Osteoblast (primary cell): ENCODE results near the gene SLC44A4. TPM values are rescaled to one million over a fixed set of nuclear protein-coding genes. Genes with fewer than 3 reads are reported as not detected.

ENCODE experiments used
- DNase-seq: peaks from one replicate; pipeline ENCODE4 v3.0.0; 2011; ENCODE audit warnings: low spot score, mixed read lengths; ENCODE audit not compliant: insufficient read length; ENCODE audit errors: missing footprints
- H2AFZ ChIP-seq: 2 replicates; pipeline ENCODE4 v1.6.0; 2011; ENCODE audit warnings: mild to moderate bottlenecking, low read length
- H3K27ac ChIP-seq: 2 replicates; pipeline ENCODE4 v1.5.1; 2011; ENCODE audit warnings: mild to moderate bottlenecking, low read depth, low read length, moderate library complexity
- H3K27me3 ChIP-seq: 2 replicates; pipeline ENCODE4 v1.6.0; 2012; ENCODE audit warnings: mild to moderate bottlenecking, control low read depth, inconsistent platforms, low read length, moderate library complexity; ENCODE audit not compliant: insufficient read depth
- H3K36me3 ChIP-seq: 2 replicates; pipeline ENCODE4 v1.5.1; 2011; ENCODE audit warnings: mild to moderate bottlenecking, low read length, control low read depth, moderate library complexity; ENCODE audit not compliant: insufficient read depth
- H3K4me1 ChIP-seq: 2 replicates; pipeline ENCODE4 v1.5.1; 2011; ENCODE audit warnings: mild to moderate bottlenecking, low read length, control low read depth, moderate library complexity; ENCODE audit not compliant: insufficient read depth
- H3K4me2 ChIP-seq: 2 replicates; pipeline ENCODE4 v1.6.0; 2011; ENCODE audit warnings: mild to moderate bottlenecking, low read length; ENCODE audit not compliant: insufficient read depth
- H3K4me3 ChIP-seq: fragments of 200-600 bp; sonication (generic); 3 replicates; pipeline ENCODE4 v1.5.1; 2012; ENCODE audit warnings: mild to moderate bottlenecking, low read length, inconsistent platforms; ENCODE audit not compliant: insufficient read depth
- H3K79me2 ChIP-seq: 2 replicates; pipeline ENCODE4 v1.6.0; 2012; ENCODE audit warnings: mild to moderate bottlenecking, low read length, control low read depth, inconsistent platforms; ENCODE audit not compliant: insufficient read depth
- H3K9me3 ChIP-seq: 2 replicates; pipeline ENCODE4 v1.5.1; 2011; ENCODE audit warnings: low read depth, low read length, control low read depth
- H4K20me1 ChIP-seq: 2 replicates; pipeline ENCODE4 v1.6.0; 2012; ENCODE audit warnings: mild to moderate bottlenecking, low read length, control low read depth; ENCODE audit not compliant: insufficient read depth
- CTCF ChIP-seq: IDR thresholded peaks from 2 replicates; pipeline ENCODE4 v1.5.1; 2011; ENCODE audit warnings: mild to moderate bottlenecking, low read depth, low read length, moderate library complexity; ENCODE audit errors: extremely low read depth
- total RNA-seq: library from RNA; depleted of rRNA; stranded (reverse); fragments of >200 nt; gene quantifications from 2 replicates; pipeline ENCODE4 v1.2.3, GENCODE V29; 2012

The SLC44A4 gene
- total RNA-seq: not detected in 2 replicates

GRCh38 chr6:31878726-31879125 is at the start of gene SLC44A4:
Gene SLC44A4 (minus strand): TSS chr6:31878997. CDS start chr6:31878980, 17 bp downstream.
- no peak for TF ChIP-seq CTCF

GRCh38 chr6:31928672-31928939 is 49.8 kb upstream of the SLC44A4 start:
- Histone ChIP-seq H3K4me3 (no peak overlapping the region), H2AFZ (no peak overlapping the region), H3K27me3 (peaks cover 7% of the 10 kb centered on the region), H4K20me1 (no peaks in the 10 kb centered on the region), H3K9me3 (no peaks in the 10 kb centered on the region), H3K4me2 (no peak overlapping the region), H3K79me2 (no peaks in the 10 kb centered on the region), H3K27ac (no peak overlapping the region), H3K4me1 (no peaks in the 10 kb centered on the region), H3K36me3 (no peaks in the 10 kb centered on the region)
- no peak for TF ChIP-seq CTCF
- no peak for DNase-seq

More at GRCh38 chr6:31878726-31879125, at the start of gene SLC44A4:
- H3K4me2 ChIP-seq: no peak within 1 kb of the TSS
- peak; percentile 42 for DNase-seq
- H3K36me3 ChIP-seq: peaks cover 37% of the 10 kb centered on the region
- H4K20me1 ChIP-seq: no peaks in the 10 kb centered on the region
- no peak within 1 kb of the TSS for H3K4me3 ChIP-seq
- H3K4me1 ChIP-seq: no peaks in the 10 kb centered on the region
- H3K79me2 ChIP-seq: no peaks in the 10 kb centered on the region
- no peak within 1 kb of the TSS for H3K27ac ChIP-seq
- H3K9me3 ChIP-seq: no peaks in the 10 kb centered on the region
- no peaks in the 10 kb centered on the region for H3K27me3 ChIP-seq
- no peak within 1 kb of the TSS for H2AFZ ChIP-seq

- H3K27ac ChIP-seq: no peak overlapping the region
- peak overlapping the region; percentile 37 for H3K4me2 ChIP-seq
- no peaks in the 10 kb centered on the region for H3K9me3 ChIP-seq
- peaks cover 1% of the 10 kb centered on the region for H3K27me3 ChIP-seq
- no peaks in the 10 kb centered on the region for H4K20me1 ChIP-seq
- no peaks in the 10 kb centered on the region for H3K4me1 ChIP-seq
- no peaks in the 10 kb centered on the region for H3K36me3 ChIP-seq
- no peak for DNase-seq
- H2AFZ ChIP-seq: peak overlapping the region; percentile 73
- H3K79me2 ChIP-seq: no peaks in the 10 kb centered on the region
- peak overlapping the region; percentile 20 for H3K4me3 ChIP-seq
- no peak for TF ChIP-seq CTCF
These were observed 49.3 kb upstream of the SLC44A4 start for GRCh38 chr6:31927863-31928671.

- H2AFZ ChIP-seq: peak within 1 kb of the TSS; percentile 73
These were observed 48.6 kb upstream of the SLC44A4 start, which contains the start of gene C2 for GRCh38 chr6:31927242-31927862. Gene C2 (plus strand): TSS chr6:31927717. CDS start chr6:31927753, 36 bp downstream.

More at GRCh38 chr6:31927242-31927862, 48.6 kb upstream of the SLC44A4 start, which contains the start of gene C2:
- Histone ChIP-seq H3K4me3 (peak within 1 kb of the TSS; percentile 20), H3K4me2 (peak within 1 kb of the TSS; percentile 37), H3K27ac (no peak within 1 kb of the TSS), H3K79me2 (no peaks in the 10 kb centered on the region), H3K9me3 (no peaks in the 10 kb centered on the region), H3K4me1 (no peaks in the 10 kb centered on the region), H3K27me3 (no peaks in the 10 kb centered on the region), H4K20me1 (no peaks in the 10 kb centered on the region), H3K36me3 (no peaks in the 10 kb centered on the region)
- DNase-seq: no peak
- no peak for TF ChIP-seq CTCF
